Medulla oblongata (tissue), 1 donor: ENCODE data around the gene CELF4.

Source experiments
- DNase-seq: peaks from one replicate; pipeline ENCODE4 v3.0.0-alpha.2; 2015; ENCODE audit errors: extremely low spot score

Gene CELF4

DNA sequence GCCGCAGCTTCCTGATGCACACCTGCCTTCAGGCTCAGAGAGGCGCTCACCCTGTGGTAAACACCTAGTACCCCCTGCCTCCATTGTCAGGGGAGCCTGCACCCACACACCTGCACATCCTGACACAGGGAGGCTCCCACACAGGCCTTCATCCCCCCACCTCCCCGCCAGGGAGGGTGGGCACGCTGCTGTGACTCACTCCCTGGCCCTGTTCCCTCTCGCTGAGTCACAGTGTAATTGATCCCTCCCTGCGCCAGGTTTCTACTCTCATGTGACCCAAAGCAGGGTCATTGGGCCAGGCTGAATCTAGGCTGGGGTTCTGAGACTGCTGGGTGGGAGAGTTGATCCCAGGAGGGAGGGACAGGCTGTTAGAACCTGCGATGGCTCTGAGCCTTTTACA lies 8.5 kb upstream of the CELF4 start:
- no peak for DNase-seq

DNA sequence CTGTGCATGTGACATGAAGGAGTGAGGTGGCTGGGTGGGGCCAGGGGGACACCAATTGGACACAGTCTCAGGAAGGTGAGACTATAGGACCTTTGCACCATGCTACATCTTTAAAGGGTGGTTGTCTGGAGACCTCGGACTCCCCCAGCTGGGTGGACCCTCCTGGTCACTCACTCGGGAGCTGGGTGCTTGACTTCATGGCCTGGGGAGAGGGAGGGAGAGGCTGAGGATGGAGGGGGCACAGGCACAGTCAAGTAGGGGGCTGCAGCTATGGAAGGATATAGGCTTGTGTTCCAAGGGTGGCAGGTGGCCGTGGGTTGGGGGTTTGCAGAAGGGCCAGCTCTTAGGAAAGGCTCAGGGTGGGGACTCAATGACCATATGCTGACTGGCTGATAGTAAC lies 7.1 kb upstream of the CELF4 start:
- DNase-seq: no peak

DNA sequence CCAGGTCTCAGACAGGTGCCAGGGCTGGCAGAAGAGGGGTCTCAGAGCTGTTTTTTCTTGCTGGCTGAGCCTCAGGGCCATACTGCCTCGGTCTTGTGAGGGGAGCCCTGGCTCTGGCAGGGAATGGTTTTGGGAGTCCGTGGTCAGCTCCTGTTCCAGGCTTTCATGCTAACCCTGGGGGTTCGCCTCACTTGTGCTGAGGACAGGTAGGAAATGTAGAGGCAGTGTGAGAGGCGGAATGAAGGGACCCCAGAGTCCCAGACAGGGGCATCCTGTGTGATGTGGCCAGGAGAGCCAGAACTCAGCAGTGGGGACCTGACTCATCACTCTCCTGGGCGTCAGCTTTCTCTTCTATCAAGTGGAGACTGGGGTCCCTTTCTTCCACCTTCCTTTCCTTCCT lies 5.7 kb upstream of the CELF4 start:
- DNase-seq: no peak

DNA sequence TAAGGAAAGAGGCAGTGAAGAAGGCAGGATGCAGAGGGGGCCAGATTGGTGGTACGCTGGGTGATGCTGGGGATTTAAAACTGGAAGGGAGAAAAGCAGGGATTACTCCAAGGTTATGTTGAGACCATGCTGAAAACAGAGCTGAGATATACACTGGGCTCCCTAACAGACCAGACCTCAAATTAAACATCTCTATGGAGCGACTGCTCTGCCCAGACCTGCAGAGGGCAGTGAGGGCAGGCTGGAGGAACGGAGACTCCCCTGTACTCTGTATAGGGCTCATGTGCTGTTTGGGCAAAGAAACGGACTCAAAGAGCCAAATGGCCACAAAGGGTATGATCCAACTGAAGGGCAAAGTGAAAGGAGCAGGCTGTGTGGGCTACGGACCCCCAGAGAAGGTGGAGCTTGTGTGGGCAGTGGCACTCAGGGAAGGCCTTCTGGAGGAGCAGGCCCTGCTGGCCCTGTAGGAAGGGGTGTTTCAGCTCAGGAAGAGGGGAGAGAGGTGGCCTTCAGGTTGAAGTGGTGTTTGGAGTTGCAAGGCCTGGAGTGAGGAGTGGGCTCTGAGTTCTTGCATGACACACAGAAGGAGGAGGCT lies 4.8 kb upstream of the CELF4 start:
- DNase-seq: no peak

DNA sequence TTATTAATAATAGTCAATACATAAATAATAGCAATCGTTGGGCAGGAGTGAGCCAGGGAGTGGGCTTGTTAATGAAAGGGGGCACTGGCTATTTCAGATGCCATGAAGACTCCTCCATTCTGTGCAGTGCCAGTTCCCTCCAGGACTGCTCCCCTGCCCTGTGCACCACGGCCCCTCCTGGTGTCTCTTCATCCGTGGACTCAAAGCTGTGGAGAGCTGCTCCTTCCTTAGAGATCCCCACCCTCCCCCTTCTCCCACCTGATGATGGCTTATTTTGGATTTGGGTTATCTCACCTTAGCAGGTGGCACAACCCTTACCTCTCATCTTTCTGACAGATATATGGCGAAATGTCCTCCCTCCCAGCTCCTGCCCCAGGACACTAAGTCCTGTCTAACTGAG lies 3.1 kb upstream of the CELF4 start:
- no peak for DNase-seq

DNA sequence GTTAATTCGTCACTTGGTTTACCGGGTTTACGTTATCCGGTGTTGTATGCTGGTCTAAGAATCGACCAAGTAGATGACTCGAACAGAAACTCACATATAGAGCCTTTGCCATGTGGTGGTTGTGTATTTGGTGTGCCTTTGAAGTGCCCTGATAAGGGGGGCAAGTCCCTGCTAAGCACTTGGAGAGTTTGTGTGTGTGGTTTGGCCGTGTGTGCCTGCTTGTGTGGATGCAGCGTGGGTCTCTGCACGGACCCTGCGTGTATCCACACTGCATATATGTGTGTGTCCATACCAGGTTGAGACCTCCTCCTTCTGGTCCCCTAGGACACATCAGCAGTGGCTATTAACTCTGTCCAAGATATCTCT lies 2.4 kb upstream of the CELF4 start:
- DNase-seq: no peak

DNA sequence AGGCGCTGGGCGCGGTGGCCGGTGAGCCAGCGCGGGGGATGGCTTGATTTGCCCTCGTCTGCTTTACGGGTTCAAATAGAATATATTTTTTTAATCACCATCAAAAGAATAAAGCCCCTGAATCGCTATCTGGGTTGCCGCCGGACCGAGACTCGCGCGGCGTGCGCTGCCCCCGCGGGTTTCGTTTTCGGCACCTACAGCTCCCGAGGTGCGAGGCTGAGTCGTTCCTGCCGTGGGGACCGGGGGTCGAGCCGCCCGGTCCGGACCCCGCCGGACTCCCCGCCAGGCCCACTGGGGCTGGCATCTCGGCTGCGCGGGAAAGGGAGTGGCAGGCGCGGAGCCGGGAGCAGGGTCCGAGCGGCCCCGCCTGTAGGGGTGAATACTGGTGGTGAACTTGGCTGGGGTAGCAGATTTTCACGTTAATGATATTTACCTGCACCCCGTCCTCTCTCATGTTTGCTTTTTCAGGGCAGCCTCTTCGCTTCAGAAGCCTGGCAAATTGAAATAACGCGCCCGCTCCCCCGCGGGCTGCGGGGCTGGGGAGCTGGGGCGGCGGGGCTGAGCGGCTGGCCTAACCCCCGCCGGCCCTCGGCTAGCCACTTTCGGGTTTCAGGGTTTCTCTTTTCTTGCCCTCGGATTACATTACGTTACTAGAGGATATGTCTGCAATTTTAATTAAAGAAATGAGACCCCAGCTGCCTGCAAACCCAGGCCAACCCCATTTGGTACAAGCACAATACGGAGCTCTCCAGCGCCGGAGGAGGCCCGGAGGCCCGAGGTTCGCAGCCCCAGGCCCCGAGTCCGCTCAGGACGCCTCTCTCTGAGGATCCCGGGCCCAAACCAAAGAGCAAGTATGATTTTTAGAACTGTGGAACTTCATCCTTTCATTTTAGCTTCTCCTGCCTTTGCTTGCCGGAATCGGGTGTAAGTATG lies 1.7 kb upstream of the CELF4 start:
- no peak for DNase-seq

DNA sequence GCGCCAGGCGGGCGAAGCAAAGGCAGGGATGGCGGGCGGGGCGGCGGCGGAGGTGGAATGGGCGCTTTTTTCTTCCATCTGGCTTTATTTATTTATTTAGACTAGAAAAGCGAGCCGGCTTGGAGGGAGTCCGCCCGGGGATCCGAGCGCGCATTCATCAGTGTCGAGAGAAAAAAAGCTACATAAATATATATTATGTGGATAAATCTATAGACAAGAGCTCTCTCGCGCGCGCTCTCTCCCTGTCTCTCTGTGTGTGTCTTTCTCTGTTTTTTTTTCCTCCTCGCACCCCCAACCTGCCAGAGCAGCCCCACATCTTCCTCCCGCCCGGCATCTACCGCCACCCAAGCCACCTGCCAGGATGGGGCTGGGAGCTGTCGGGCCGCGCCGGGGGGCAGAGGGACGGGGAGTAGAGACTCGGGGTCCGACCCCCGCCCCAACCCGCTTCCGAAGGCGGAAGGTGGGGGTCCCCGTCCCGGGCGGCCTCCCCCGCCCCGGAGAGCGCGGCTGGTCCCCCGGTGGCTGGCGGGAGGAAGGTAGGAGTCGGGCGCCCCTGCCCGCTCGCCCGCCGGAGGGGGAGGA lies 972 bp upstream of the CELF4 start:
- DNase-seq: peak; percentile 5

GRCh38 chr18:37565977-37566478 lies 430 bp upstream of the CELF4 start:
- peak; percentile 61 for DNase-seq

DNA sequence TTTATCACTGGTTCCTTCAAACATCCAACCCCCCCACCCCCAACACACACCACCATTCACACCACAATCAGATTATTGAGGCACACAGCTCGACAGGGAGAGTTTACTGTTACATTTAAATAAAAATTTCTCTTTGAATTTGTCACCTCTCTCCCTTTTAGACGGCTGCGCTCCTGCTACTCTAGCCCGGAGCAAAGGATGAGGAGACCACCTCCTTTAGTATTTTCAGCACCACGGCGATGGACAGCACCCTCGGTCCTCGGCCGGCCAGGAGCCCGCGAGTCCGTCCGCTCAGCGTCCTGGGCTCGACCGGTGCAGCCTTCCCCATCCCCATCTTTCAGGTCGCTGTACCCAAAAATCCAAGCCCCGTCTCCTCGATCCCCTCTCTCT lies 892 bp downstream of the CELF4 start:
- peak; percentile 65 for DNase-seq

GRCh38 chr18:37563931-37564392 lies 1.6 kb downstream of the CELF4 start:
- DNase-seq: no peak

DNA sequence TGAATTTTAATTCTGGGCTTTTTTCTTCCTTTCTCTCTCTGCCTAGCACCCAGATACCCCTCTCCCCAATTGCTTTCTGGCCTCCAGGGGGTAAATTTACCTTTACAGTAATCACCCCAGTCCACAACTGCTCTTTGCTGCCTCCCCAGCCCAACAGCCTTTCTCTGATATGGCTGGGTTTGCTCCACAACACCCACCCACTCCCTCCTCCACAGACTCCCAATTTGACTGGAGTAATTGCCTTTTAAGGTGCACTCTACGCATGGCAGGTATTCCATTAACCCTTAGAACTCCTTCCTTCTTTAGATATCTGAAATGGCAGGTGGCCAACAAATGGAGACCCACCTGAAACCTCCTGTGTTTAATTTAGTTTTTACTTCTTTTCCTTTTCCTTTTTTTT lies 3.6 kb downstream of the CELF4 start:
- no peak for DNase-seq

GRCh38 chr18:37560003-37560402 lies 5.6 kb downstream of the CELF4 start:
- DNase-seq: no peak

- DNase-seq: no peak
Observed at GRCh38 chr18:37559194-37559593, 6.4 kb downstream of the CELF4 start.

GRCh38 chr18:37554399-37554787 lies 11.2 kb downstream of the CELF4 start:
- no peak for DNase-seq

- DNase-seq: no peak
Observed at GRCh38 chr18:37553633-37554398, 11.8 kb downstream of the CELF4 start.

GRCh38 chr18:37552286-37552685 lies 13.3 kb downstream of the CELF4 start:
- no peak for DNase-seq

DNA sequence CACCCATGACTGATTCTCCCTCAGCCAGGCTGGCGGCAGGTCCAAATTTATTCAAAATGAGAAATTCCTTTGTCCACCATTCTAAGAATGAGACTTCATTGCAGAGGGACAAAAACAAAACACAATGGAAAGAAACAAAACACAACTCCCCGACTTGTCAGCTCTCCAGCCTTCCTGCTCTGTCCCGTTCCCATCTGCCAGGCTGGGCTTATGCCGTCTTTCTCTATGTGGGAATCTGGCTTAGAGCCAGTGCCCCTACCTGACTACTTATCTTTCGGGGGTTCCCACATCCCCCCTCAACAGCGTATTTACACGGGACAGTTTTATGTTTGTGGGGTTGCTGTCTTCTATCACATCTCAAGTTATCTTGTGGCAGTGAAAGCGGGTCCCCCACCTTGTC lies 13.8 kb downstream of the CELF4 start:
- DNase-seq: no peak

- no peak for DNase-seq
Observed at GRCh38 chr18:37551249-37551648, 14.3 kb downstream of the CELF4 start.

- DNase-seq: no peak
Observed at GRCh38 chr18:37550118-37550875, 15.3 kb downstream of the CELF4 start.

GRCh38 chr18:37548679-37549289 lies 16.8 kb downstream of the CELF4 start:
- DNase-seq: no peak
